HEK293 (cell line): ENCODE results near the gene DIP2C.

Source experiments
- CTCF ChIA-PET: fragments of 350-600 bp; formaldehyde crosslinking; extraction: SDS; loops from one replicate; lab custom pipeline; 2021; ENCODE audit warnings: antibody characterized with exemption; lab: Yijun Ruan, JAX
- POLR2A ChIA-PET: fragments of 300-600 bp; formaldehyde crosslinking; extraction: SDS; loops from one replicate; lab custom pipeline; 2020; ENCODE audit warnings: antibody characterized with exemption, inconsistent platforms; lab: Yijun Ruan, JAX
- H3K27ac ChIP-seq: fragments of 200-500 bp; sonication (Bioruptor generic); 2 replicates; pipeline ENCODE4 v1.5.1; 2014; ENCODE audit warnings: low read depth, low read length, control low read depth, inconsistent platforms; ENCODE audit errors: extremely low read depth
- H3K36me3 ChIP-seq, 2 experiments: fragments of 200-500 bp in 1 of 2; sonication (Bioruptor generic) in 1 of 2; 1 replicate in 1 of 2; 2 replicates in 1 of 2; pipeline ENCODE4 v1.5.1; 2014 to 2017; ENCODE audit warnings: inconsistent platforms in 2 of 2, low read length in 2 of 2; ENCODE audit not compliant: control insufficient read depth in 2 of 2, insufficient read depth in 1 of 2
- H3K4me1 ChIP-seq: fragments of 200-500 bp; sonication (Bioruptor generic); 2 replicates; pipeline ENCODE4 v1.5.1; 2014; ENCODE audit warnings: mild to moderate bottlenecking, low read length, inconsistent platforms; ENCODE audit not compliant: control insufficient read depth, insufficient read depth
- H3K4me3 ChIP-seq: 2 replicates; pipeline ENCODE4 v1.5.1; 2011; ENCODE audit warnings: low read depth, mild to moderate bottlenecking, control low read depth, low read length, moderate library complexity
- H3K9me3 ChIP-seq: fragments of 200-500 bp; sonication (Bioruptor generic); 2 replicates; pipeline ENCODE4 v1.5.1; 2014; ENCODE audit warnings: low read depth, low read length, inconsistent platforms; ENCODE audit not compliant: control insufficient read depth, insufficient read depth
- BCL11A ChIP-seq: fragments of 450-650 bp; formaldehyde crosslinking; IDR thresholded peaks from 2 replicates; pipeline ENCODE4 v1.5.1; 2016; ENCODE audit warnings: low read depth, missing biosample characterization, missing genetic modification characterization
- BCL6B ChIP-seq: fragments of 450-650 bp; formaldehyde crosslinking; IDR thresholded peaks from 2 replicates; pipeline ENCODE4 v1.5.1; 2017; ENCODE audit warnings: missing biosample characterization, missing genetic modification characterization
- GFI1B ChIP-seq: fragments of 450-650 bp; formaldehyde crosslinking; IDR thresholded peaks from 2 replicates; pipeline ENCODE4 v1.5.1; 2016; ENCODE audit warnings: missing biosample characterization, missing genetic modification characterization
- PATZ1 ChIP-seq: fragments of 450-650 bp; formaldehyde crosslinking; IDR thresholded peaks from 2 replicates; pipeline ENCODE4 v1.5.1; 2016; ENCODE audit warnings: missing biosample characterization, missing genetic modification characterization
- SCRT2 ChIP-seq: fragments of 450-650 bp; formaldehyde crosslinking; IDR thresholded peaks from 2 replicates; pipeline ENCODE4 v1.5.1; 2016; ENCODE audit warnings: missing biosample characterization, missing genetic modification characterization
- ZBTB49 ChIP-seq: fragments of 450-650 bp; formaldehyde crosslinking; IDR thresholded peaks from 2 replicates; pipeline ENCODE4 v1.5.1; 2016; ENCODE audit warnings: missing biosample characterization, missing genetic modification characterization, low read depth
- ZBTB6 ChIP-seq: fragments of 450-650 bp; formaldehyde crosslinking; IDR thresholded peaks from 2 replicates; pipeline ENCODE4 v1.5.1; 2017; ENCODE audit warnings: missing biosample characterization, missing genetic modification characterization
- ZBTB8A ChIP-seq: fragments of 450-650 bp; formaldehyde crosslinking; IDR thresholded peaks from 2 replicates; pipeline ENCODE4 v1.5.1; 2016; ENCODE audit warnings: missing biosample characterization, missing genetic modification characterization
- ZNF146 ChIP-seq: fragments of 450-650 bp; formaldehyde crosslinking; IDR thresholded peaks from 2 replicates; pipeline ENCODE4 v1.5.1; 2016; ENCODE audit warnings: missing biosample characterization, missing genetic modification characterization
- ZNF169 ChIP-seq: fragments of 450-650 bp; formaldehyde crosslinking; IDR thresholded peaks from 2 replicates; pipeline ENCODE4 v1.5.1; 2016; ENCODE audit warnings: missing biosample characterization, missing genetic modification characterization
- ZNF184 ChIP-seq: fragments of 450-650 bp; IDR thresholded peaks from 2 replicates; pipeline ENCODE4 v1.5.1; 2018; ENCODE audit warnings: missing biosample characterization, mild to moderate bottlenecking, missing genetic modification characterization
- ZNF280C ChIP-seq: fragments of 450-650 bp; formaldehyde crosslinking; IDR thresholded peaks from 2 replicates; pipeline ENCODE4 v1.5.1; 2016; ENCODE audit warnings: missing biosample characterization, missing genetic modification characterization
- ZNF280D ChIP-seq: fragments of 450-650 bp; formaldehyde crosslinking; IDR thresholded peaks from 2 replicates; pipeline ENCODE4 v1.5.1; 2016; ENCODE audit warnings: missing biosample characterization, missing genetic modification characterization
- ZNF335 ChIP-seq: fragments of 450-650 bp; formaldehyde crosslinking; conservative IDR thresholded peaks from 2 replicates; pipeline ENCODE4 v1.5.1; 2016; ENCODE audit warnings: missing biosample characterization, missing genetic modification characterization
- ZNF449 ChIP-seq: fragments of 450-650 bp; formaldehyde crosslinking; IDR thresholded peaks from 2 replicates; pipeline ENCODE4 v1.5.1; 2017; ENCODE audit warnings: missing biosample characterization, mild to moderate bottlenecking, missing genetic modification characterization, moderate library complexity
- ZNF544 ChIP-seq: fragments of 450-650 bp; formaldehyde crosslinking; IDR thresholded peaks from 2 replicates; pipeline ENCODE4 v1.5.0; 2017; ENCODE audit warnings: missing biosample characterization, missing genetic modification characterization
- ZNF555 ChIP-seq: fragments of 450-650 bp; formaldehyde crosslinking; conservative IDR thresholded peaks from 2 replicates; pipeline ENCODE4 v1.5.1; 2017; ENCODE audit warnings: missing biosample characterization, mild to moderate bottlenecking, missing genetic modification characterization, inconsistent platforms
- ZNF654 ChIP-seq: fragments of 450-650 bp; formaldehyde crosslinking; IDR thresholded peaks from 2 replicates; pipeline ENCODE4 v1.5.1; 2016; ENCODE audit warnings: low read depth, missing biosample characterization, missing genetic modification characterization
- ZNF747 ChIP-seq: fragments of 450-650 bp; formaldehyde crosslinking; IDR thresholded peaks from 2 replicates; pipeline ENCODE4 v1.5.1; 2016; ENCODE audit warnings: missing biosample characterization, missing genetic modification characterization

The DIP2C gene

GRCh38 chr10:384538-385305, 304.7 kb downstream of the DIP2C start (continued):
- no peak for TF ChIP-seq ZNF146 (tag by site-specific recombination)

- Histone ChIP-seq H3K4me3 (no peak overlapping the region), H3K9me3 (no peaks in the 10 kb centered on the region), H3K4me1 (no peaks in the 10 kb centered on the region), H3K27ac (no peak overlapping the region)
- ChIA-PET CTCF (no interaction called here), POLR2A (no interaction called here)
- TF ChIP-seq BCL6B (tag by site-specific recombination), result no peak
- TF ChIP-seq ZBTB8A (tag by site-specific recombination), result no peak
- TF ChIP-seq ZNF280C (tag by site-specific recombination), result no peak
- TF ChIP-seq ZNF654, result no peak
- no peak for TF ChIP-seq SCRT2 (tag by site-specific recombination)
- no peak for TF ChIP-seq ZNF555
- TF ChIP-seq ZNF747, result no peak
- TF ChIP-seq PATZ1, result no peak
- no peak for TF ChIP-seq ZNF184 (tag by site-specific recombination)
- TF ChIP-seq BCL11A (tag by site-specific recombination), result no peak
- TF ChIP-seq ZNF544, result no peak
- no peak for TF ChIP-seq ZNF449 (tag by site-specific recombination)
- TF ChIP-seq, all 188 proteins: peak for 0
- H3K36me3 ChIP-seq, result peaks cover 4 to 72% of the 10 kb centered on the region in 2 experiments
Measured at GRCh38 chr10:383519-383918, 305.9 kb downstream of the DIP2C start.

- no peaks in the 10 kb centered on the region for H3K4me1 ChIP-seq
- H3K4me3 ChIP-seq, result no peak overlapping the region
- H3K36me3 ChIP-seq, result peaks cover 4 to 73% of the 10 kb centered on the region in 2 experiments
- ChIA-PET CTCF (no interaction called here), POLR2A (no interaction called here)
- no peak overlapping the region for H3K27ac ChIP-seq
- H3K9me3 ChIP-seq, result no peaks in the 10 kb centered on the region
- TF ChIP-seq ZBTB49 (tag by site-specific recombination) (no peak), ZNF280D (tag by site-specific recombination) (no peak), GFI1B (tag by site-specific recombination) (no peak), ZNF335 (no peak), ZNF169 (tag by site-specific recombination) (no peak), ZBTB6 (tag by site-specific recombination) (no peak)
Measured at GRCh38 chr10:381805-382204, 307.7 kb downstream of the DIP2C start.
